ENCODE data around the gene WDR44.
"Not testable (repeated sequence)": the region's sequence is repeated elsewhere in the genome, so short reads cannot be mapped to it uniquely, and the experiment has no call there.

Gene WDR44

GRCh38 chrX:118364261-118364660 lies 18.4 kb downstream of the WDR44 start:
- no peak for DNase-seq

GRCh38 chrX:118367338-118367737 lies 21.4 kb downstream of the WDR44 start:
- DNase-seq, result no peak

- no peak for DNase-seq
These were observed 22.5 kb downstream of the WDR44 start for GRCh38 chrX:118368398-118368797.

- DNase-seq, result no peak
These were observed 25.2 kb downstream of the WDR44 start for GRCh38 chrX:118370921-118371624.

- DNase-seq, result no peak
These were observed 27.6 kb downstream of the WDR44 start for GRCh38 chrX:118373538-118373937.

- no peak for DNase-seq
These were observed 37.2 kb downstream of the WDR44 start for GRCh38 chrX:118383120-118383519.

- DNase-seq, result no peak
These were observed 46.8 kb downstream of the WDR44 start for GRCh38 chrX:118392716-118393115.

- DNase-seq, result no peak
These were observed 50.2 kb downstream of the WDR44 start for GRCh38 chrX:118396113-118396512.

- no peak for DNase-seq
These were observed 72.9 kb downstream of the WDR44 start for GRCh38 chrX:118418811-118419251.

GRCh38 chrX:118420462-118420861 lies 74.6 kb downstream of the WDR44 start:
- DNase-seq, result no peak

- no peak for DNase-seq
These were observed 77.7 kb downstream of the WDR44 start for GRCh38 chrX:118423558-118423957.

- DNase-seq, result no peak
These were observed 86.9 kb downstream of the WDR44 start for GRCh38 chrX:118432799-118433198.

GRCh38 chrX:118437283-118437682 lies 91.4 kb downstream of the WDR44 start:
- DNase-seq, result no peak

- no peak for DNase-seq
These were observed 102.4 kb downstream of the WDR44 start for GRCh38 chrX:118448273-118448783.

GRCh38 chrX:118455013-118455412 lies 109.1 kb downstream of the WDR44 start:
- no peak for DNase-seq

- DNase-seq, result peak; percentile 30
These were observed 113.6 kb downstream of the WDR44 start for GRCh38 chrX:118459494-118459893.

GRCh38 chrX:118464501-118464900 lies 118.6 kb downstream of the WDR44 start:
- no peak for DNase-seq

- DNase-seq, result no peak
These were observed 122.2 kb downstream of the WDR44 start for GRCh38 chrX:118468122-118468521.

- DNase-seq, result not testable (repeated sequence)
These were observed 124.9 kb downstream of the WDR44 start for GRCh38 chrX:118470721-118471347.

GRCh38 chrX:118474586-118474985 lies 128.7 kb downstream of the WDR44 start:
- no peak for DNase-seq

- no peak for DNase-seq
These were observed 130.0 kb downstream of the WDR44 start for GRCh38 chrX:118475903-118476302.

GRCh38 chrX:118480172-118480571 lies 134.3 kb downstream of the WDR44 start:
- no peak for DNase-seq

GRCh38 chrX:118482384-118482783 lies 136.5 kb downstream of the WDR44 start:
- not testable (repeated sequence) for DNase-seq

- no peak for DNase-seq
These were observed 138.5 kb downstream of the WDR44 start for GRCh38 chrX:118484216-118484903.

Data from right hindlimb (tissue), 1 donor.